NCI-H510A treated with DMSO at 0.1 percent for 48 hours (cell line): ENCODE data around the gene DNAAF1.
"Not testable (repeated sequence)": the region's sequence is repeated elsewhere in the genome, so short reads cannot be mapped to it uniquely, and the experiment has no call there.

ENCODE experiments used
- DNase-seq: peaks from one replicate; lab custom pipeline; 2025; lab: John Stamatoyannopoulos, UW

Gene DNAAF1

GRCh38 chr16:84144859-84145639 is at the start of gene DNAAF1, which contains the start of gene HSDL1:
Gene DNAAF1 (plus strand): TSS chr16:84145308. CDS start chr16:84145441, 133 bp downstream.
Gene HSDL1 (minus strand): TSS chr16:84145177. CDS start chr16:84131321, 13,856 bp downstream.
- DNase-seq: peak; percentile 77

- DNase-seq: no peak
Measured at GRCh38 chr16:84095466-84095865, 49.6 kb upstream of the DNAAF1 start.

GRCh38 chr16:84096447-84097005 is 48.6 kb upstream of the DNAAF1 start:
- DNase-seq: peak; percentile 52

DNA sequence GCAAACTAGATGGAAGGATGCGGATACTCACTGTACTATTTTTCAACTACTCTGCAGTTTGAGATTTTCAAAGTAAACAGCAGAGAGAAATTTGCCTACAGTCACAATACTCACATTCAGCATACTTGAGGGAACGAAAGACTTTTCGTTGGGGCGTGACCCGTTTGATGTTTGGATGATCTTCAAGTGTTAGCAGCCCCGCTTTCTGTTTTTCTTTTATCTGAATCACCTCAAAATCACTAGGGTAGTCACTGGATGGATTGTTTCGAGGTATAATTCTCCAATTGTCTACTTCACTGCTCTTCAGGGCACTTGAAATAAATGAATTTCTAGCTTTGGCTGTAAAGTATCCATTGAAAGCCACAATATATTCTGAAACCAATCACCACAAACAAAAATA is 46.2 kb upstream of the DNAAF1 start:
- no peak for DNase-seq

DNA sequence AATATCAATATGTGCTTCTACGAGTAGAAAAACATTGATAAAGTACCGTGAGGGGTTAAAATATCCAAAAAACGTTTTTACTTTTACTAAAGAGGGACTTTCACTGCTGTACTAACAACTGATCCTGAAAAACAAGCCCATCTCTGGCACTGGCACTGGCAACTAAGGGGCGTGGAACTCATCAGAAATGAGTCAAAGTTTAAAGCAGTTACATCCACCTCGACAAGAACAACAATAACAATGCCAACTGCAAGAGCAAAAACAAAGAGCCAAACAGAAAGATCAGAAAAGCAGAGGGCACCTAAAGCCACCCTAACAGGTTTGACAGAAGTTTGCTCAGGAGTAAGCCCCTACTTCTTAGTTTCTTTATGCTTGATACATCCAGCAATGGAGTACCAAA is 41.4 kb upstream of the DNAAF1 start:
- DNase-seq: no peak

GRCh38 chr16:84104231-84104630 is 40.9 kb upstream of the DNAAF1 start:
- no peak for DNase-seq

GRCh38 chr16:84105301-84105815 is 39.8 kb upstream of the DNAAF1 start:
- no peak for DNase-seq

DNA sequence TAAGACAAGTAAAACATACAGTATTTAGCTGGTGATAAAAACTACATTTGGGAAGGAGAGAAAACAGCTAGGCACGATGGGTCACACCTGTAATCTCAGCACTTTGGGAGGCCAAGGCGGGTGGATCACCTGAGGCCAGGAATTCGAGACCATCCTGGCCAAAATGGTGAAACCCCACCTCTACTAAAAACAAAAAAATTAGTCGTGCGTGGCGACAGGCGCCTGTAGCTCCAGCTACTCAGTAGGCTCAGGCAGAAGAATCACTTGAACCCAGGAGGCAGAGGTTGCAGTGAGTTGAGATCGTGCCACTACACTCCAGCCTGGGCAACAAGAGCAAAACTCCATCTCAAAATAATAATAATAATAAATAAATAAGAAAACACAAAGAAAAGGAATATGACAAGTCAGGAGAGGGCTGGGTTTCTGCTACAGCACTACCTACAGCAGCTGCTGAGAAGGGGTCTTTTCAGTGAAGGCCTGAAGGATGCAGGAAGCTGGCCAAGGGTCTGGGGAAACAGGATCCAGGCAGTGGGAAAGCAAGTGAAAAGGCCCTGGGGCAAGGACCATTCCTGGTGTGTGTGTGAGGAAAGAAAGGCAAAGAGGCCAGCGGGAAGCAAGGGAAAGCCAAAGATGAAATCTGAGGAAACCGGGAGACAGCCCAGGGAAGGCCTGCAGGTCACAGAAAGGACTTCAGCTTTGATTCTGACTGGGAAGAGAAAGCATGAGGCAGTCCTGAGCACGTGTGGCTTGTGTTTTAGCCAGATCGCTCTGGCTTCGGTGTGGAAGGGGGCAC is 39.0 kb upstream of the DNAAF1 start:
- DNase-seq: no peak

DNA sequence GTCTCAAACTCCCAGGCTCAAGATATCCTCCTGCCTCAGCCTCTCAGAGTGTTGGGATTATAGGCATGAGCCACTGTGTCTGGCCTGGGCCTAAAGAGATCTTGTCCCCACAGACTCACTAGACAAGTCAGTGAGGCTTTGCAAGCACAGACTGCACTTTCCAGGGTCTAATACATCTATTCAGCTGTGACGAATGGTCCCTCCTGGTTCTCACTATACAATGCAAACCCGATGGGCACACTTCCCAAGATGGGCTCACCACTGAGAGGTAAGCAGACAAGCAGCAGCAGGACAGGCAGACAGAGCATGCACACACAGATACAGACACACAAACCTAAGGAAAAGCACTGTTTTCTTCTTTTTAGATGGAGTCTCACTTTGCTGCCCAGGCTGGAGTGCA is 37.2 kb upstream of the DNAAF1 start:
- DNase-seq: no peak

DNA sequence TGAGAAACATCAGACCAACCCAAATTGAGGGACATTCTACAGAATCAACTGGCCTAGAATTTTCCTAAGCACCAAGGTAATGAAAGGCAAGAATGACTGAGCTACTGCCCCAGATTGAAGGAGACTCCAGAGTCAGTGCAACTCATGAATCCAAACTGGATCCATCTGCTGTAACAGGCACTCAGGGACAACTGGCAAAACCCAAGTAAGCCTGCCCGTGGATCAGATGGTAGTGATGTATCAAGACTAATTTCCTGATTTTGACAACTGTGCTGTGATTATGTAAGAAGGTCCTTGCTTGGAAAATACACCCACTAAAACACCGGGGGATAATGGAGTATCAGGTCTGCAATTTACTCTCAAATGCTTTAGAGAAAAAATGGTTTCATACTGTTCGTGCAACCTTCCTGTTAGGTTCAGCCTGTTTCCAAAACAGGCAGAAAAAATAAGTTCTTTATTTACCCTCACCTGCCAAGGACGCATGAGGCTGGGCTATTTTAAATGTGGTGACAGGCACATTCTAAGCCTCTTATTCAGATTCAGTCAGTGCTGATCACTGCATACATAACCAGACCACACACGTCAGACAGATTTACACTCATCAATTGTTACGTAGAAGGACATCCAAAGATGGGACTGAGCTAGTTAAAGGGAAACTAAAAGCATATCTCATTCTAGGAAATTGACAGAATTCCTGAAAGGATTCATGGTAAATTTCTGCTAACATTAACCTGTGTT is 35.3 kb upstream of the DNAAF1 start:
- DNase-seq: no peak

DNA sequence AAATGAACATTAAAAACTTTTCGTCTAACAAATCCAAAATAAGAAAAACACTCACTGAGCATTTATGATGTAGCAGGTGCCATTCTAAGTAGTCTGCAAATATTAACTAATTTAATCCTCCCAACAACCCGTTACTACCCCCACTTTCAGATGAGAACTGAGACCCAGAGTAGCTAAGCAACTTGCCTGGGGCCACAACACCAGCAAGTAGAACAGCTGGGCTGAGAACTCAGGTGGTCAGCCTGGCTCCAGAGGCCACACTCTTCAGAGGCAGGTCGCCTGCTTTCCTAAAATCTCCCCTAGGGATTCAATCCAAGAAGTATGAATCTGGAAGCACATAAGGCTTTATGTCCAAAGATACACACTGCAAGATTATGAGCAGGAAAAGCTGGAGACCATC is 34.6 kb upstream of the DNAAF1 start:
- DNase-seq: no peak

DNA sequence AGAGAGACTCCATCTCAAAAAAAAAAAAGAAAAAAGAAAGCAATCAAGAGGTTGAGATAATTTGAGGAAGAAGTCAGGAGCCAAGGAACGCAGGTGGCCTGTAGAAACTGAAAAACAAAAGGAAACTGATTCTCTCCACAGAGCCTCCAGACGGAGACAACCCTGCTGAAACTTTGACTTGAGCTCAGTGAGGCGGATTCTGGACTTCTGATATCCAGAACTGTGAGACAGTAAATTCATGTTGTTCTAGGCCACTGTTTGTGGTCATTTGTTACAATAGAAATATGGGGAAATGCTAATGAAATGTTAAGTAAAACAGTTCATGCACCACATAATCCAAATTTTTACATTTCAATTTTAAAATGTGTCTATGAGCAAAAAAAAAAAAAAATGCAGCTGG is 33.6 kb upstream of the DNAAF1 start:
- no peak for DNase-seq

DNA sequence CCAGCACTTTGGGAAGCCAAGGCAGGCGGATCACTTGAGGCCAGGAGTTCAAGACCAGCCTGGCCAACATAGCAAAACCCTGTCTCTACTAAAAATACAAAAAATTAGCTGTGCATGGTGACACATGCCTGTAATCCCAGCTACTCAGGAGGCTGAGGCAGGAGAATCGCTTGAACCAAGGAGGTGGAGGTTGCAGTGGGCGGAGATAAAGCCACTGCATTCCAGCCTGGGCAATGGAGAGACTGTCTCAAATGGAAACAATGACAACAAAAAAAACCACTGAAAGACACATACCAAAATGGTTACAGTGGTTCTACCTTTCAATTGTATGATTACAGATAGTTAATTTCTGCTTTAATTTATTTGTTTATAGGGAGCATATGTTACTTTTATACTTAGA is 33.2 kb upstream of the DNAAF1 start:
- not testable (repeated sequence) for DNase-seq

- DNase-seq: peak; percentile 20
Measured at GRCh38 chr16:84115919-84116719, 29.0 kb upstream of the DNAAF1 start.

- peak; percentile 88 for DNase-seq
Measured at GRCh38 chr16:84116720-84117493, 28.2 kb upstream of the DNAAF1 start, which contains the start of gene MBTPS1. Gene MBTPS1 (minus strand): TSS chr16:84116942. CDS start chr16:84101783, 15,159 bp downstream.

GRCh38 chr16:84117494-84117843 is 27.6 kb upstream of the DNAAF1 start:
- no peak for DNase-seq

DNA sequence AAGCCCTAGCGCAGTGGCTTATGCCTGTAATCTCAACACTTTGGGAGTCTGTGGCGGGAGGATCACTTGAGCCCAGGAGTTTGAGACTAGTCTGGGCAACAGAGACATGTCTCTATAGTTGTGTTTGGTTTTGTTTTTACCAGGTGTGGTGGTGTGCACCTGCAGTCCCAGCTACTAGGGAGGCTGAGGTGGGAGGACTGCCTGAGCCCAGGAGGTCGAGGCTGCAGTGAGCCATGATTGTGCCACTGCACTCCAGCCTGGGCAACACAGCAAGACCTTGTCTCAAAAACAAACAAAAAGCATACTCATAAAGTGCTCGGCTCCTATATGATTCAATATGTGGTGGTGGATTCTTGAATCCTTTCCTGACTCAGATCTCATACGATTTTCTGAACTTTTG is 26.8 kb upstream of the DNAAF1 start:
- not testable (repeated sequence) for DNase-seq

DNA sequence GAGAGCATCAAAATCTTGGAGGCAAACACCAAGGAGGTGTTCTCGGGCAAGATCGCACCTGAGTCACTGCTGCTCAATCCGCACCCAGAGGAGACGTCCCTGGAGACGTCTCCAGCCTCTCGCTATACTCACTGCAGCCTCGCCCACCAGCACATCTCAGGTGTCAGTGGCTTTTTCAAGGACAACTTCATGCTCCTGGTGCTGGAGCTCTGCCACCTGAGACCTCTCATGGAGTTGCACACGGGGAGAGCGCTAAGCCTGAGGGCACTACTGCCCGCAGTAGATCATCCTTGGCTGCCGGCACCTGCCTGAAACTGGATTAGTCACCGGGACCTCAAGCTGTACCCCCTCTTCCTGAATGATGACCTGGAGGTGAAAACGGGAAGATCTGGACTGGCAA is 25.7 kb upstream of the DNAAF1 start:
- DNase-seq: peak; percentile 12

GRCh38 chr16:84120023-84120422 is 25.1 kb upstream of the DNAAF1 start:
- DNase-seq: no peak

- DNase-seq: peak; percentile 27
Measured at GRCh38 chr16:84121007-84121406, 24.1 kb upstream of the DNAAF1 start.
